22Rv1 (cell line): ENCODE measurements around the gene STAT4.
A peak's percentile ranks its signal among the peaks of the same experiment; 100 is the strongest.

Source experiments
- H3K27ac ChIP-seq: fragments of 450-650 bp; 2 replicates; pipeline ENCODE4 v1.5.1; 2017
- ZFX ChIP-seq: fragments of 450-650 bp; IDR thresholded peaks from 2 replicates; pipeline ENCODE4 v1.6.1; 2017; ENCODE audit warnings: antibody characterized with exemption, borderline replicate concordance
- TF ChIP-seq, protein P1 (sequence below): fragments of 450-650 bp; IDR thresholded peaks from 2 replicates; pipeline ENCODE4 v1.5.1; 2017; ENCODE audit warnings: mild to moderate bottlenecking

STAT4 gene

DNA sequence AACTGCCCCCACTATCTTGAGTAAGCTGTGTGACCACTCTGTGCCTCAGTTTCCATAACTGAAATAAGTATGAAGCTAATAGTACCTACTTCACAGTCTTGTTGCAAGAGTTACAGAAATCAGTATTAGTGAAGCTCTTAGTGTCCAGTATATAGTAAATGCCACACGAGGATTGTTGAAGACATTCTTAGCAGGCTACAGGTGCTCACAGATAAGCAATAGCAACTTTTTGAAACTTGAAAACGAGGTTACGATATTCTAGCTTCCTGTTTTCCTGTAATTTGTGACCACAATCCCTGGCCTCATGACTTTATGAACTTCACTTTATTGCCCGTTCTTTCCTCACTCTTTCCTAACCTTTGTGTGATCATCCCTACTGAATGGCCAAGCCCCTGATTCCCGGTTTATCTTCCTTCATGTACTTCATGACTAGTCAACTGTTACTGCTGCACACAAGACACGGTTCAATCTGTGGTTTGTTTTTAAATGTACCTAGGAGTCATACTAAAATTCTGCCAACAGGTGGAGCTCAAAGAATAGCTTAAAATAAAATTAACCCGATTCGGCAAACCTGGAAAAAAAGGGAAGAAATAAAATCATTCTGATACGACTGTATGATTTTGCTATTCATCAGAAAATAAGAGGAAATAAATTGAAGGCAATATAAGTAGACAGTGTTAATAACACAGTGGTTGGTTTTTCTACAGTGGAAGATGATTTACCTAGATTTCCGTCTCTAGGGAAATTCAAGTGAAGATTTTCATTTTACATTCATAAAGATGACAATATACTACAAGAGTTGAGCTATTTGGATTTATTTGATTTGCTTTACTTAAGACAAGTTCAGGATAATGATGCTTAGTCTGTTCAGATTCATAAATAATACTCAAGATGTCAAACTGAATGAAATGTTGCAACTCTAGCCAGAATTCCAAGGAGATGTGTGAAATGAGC, 98.7 kb downstream of the STAT4 start:
- TF ChIP-seq ZFX = no peak
- TF ChIP-seq, protein P1, sequence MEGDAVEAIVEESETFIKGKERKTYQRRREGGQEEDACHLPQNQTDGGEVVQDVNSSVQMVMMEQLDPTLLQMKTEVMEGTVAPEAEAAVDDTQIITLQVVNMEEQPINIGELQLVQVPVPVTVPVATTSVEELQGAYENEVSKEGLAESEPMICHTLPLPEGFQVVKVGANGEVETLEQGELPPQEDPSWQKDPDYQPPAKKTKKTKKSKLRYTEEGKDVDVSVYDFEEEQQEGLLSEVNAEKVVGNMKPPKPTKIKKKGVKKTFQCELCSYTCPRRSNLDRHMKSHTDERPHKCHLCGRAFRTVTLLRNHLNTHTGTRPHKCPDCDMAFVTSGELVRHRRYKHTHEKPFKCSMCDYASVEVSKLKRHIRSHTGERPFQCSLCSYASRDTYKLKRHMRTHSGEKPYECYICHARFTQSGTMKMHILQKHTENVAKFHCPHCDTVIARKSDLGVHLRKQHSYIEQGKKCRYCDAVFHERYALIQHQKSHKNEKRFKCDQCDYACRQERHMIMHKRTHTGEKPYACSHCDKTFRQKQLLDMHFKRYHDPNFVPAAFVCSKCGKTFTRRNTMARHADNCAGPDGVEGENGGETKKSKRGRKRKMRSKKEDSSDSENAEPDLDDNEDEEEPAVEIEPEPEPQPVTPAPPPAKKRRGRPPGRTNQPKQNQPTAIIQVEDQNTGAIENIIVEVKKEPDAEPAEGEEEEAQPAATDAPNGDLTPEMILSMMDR = peak; percentile 77
- no peak overlapping the region for H3K27ac ChIP-seq

DNA sequence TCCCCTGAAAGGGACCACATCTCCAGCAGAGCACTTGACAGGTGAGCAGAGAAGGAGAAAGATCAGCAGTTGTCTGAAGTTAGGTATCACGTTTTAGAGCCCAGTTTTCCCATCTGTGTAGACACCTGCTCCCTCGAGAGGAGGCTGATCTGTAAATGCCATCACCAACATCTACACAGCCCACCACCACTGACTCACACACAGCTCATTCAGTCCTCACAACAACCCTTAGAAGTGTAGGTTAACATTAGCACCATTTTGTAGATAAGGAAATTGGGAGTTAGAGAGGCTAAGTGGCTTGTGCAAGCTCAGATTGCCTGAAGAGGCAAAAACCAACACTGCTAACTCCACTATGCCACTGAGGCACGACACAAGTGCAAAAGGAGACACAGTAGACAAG, 99.6 kb downstream of the STAT4 start:
- no peak overlapping the region for H3K27ac ChIP-seq
- TF ChIP-seq, protein P1 = no peak
- no peak for TF ChIP-seq ZFX

DNA sequence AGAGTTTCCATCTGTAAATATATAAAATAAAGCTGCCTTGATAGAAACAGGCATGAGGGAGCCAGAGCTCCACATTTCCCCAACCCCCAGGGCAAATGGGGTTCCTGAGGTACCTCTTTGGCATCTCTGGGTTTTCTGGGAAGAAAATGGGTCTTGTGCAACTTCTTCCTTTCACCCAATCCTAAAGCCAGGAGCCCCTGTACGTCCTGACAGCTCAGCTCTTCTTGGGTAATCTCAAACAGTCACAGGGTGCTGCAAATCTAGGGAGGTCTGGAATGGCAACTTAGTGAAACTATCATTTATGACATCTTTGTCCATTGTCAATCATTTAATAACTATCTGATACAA, 100.2 kb downstream of the STAT4 start:
- TF ChIP-seq, protein P1 = no peak
- no peak for TF ChIP-seq ZFX
- no peak overlapping the region for H3K27ac ChIP-seq

DNA sequence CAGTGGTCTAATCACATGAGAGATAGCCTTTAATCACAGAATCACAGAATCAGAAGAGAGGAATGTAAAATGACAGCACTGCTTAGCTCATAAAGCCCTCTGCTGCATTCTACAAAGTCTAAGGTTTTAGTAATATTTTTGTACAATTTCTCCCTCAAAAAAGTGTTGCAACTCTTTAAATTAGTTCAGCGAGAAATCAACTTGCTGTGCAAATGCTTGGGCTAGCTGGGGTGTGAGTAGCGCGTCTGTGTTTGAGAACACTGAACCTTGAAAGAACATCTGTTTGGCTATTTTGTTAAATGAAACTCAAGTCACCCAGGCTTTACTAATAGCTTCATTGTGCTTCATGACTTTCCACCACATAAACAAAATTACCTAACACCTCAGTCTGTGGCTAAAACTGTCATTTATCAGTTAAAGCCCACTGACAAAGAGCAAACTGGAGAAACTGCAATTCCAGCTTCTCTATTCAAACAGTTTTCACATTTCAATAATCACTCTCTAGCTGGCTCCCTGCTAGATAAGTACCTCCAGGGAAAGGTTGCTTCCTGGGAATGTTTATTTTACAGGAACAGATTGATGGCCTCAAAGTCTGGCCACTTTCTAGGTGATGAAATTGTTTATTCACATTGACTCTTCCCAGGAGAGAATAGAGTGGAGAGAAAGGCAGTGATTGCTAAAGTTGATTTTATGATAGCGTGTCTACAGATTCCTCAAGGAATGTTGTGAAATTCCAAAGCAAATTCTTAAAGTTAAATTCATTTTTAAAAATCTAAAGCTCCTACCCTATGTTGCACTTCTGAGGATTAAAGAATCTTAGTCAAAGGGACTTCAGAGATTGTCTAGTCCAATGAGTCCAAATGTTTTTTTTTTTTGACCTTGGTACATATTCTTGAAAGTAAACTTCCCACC, 100.8 kb downstream of the STAT4 start:
- no peak for TF ChIP-seq ZFX
- TF ChIP-seq, protein P1 = no peak
- H3K27ac ChIP-seq = no peak overlapping the region

DNA sequence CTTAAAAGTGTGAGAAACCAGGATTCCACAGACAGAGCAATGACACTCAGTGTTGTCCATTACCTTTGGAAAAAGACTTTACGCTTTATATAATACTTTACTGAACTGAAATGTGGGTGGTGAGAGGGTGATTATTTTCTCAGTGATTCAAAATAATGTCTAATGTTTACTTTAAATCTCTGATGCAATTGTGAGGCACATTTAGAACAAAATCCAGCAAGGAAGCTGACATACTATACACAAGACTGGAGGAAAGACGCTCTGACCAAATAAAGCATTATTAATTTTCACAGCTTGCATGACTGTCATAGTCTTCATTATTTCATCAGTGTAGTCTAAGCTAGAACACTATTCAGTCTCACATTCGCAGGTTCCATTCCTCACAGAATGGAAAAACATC, 102.7 kb downstream of the STAT4 start:
- no peak for TF ChIP-seq ZFX
- TF ChIP-seq, protein P1 = no peak
- no peak overlapping the region for H3K27ac ChIP-seq

DNA sequence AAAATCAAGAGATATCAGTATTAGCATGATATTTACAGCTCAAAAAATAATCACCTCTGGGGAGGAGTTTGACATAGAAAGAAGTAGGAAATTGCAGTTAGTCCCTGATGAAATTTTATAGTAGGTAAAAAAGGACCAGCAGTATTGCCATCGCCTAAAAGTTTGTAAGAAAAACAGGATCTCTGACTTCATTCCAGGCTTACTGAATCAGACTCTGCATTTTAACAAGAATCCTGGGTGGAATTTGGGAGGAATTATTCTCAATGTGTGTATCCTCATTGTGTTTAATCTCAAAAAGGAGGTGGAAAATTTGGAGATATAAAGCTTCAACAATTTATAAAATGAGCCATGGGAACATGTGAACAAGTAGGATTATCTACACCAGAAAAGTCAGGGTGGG, 105.7 kb downstream of the STAT4 start:
- no peak overlapping the region for H3K27ac ChIP-seq
- TF ChIP-seq ZFX = no peak
- TF ChIP-seq, protein P1 = no peak

DNA sequence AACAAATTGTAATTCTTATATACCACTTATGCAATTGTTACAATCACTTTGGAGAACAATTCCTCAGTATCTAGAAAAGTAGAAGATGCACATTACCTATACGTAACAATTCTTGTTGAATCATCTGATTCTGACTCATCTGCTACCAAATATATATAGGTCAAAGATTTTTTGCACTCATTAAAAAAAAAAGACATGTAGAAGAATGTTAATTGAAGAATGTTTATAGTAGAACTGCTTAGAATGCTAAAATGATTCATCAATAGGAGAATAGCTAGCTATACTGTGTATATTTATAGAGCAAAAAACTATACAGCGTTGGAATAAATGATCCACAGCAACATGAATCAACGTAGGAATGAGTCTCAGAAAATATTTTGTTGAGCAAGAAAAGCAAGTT, 107.4 kb downstream of the STAT4 start:
- no peak for TF ChIP-seq ZFX
- TF ChIP-seq, protein P1 = no peak
- H3K27ac ChIP-seq = no peak overlapping the region
